GM21390 (cell line): ENCODE data around the gene WDR35.
A peak's percentile ranks its signal among the peaks of the same experiment; 100 is the strongest.

Source experiments
- ATAC-seq: cut with Tn5 transposase; IDR thresholded peaks from one replicate; pipeline ENCODE4 v1.9.1; 2021; ENCODE audit not compliant: unreplicated experiment

WDR35 gene

GRCh38 chr2:20011276-20012031 is 21.5 kb upstream of the WDR35 start:
- no peak for ATAC-seq

- no peak for ATAC-seq
Observed at GRCh38 chr2:20008703-20009102, 18.8 kb upstream of the WDR35 start.

- no peak for ATAC-seq
Observed at GRCh38 chr2:20005891-20006470, 16.1 kb upstream of the WDR35 start.

GRCh38 chr2:20005067-20005627 is 15.2 kb upstream of the WDR35 start:
- no peak for ATAC-seq

GRCh38 chr2:20001361-20001863 is 11.5 kb upstream of the WDR35 start:
- no peak for ATAC-seq

GRCh38 chr2:19993731-19994130 is 3.8 kb upstream of the WDR35 start:
- no peak for ATAC-seq

GRCh38 chr2:19991895-19992294 is 2.0 kb upstream of the WDR35 start:
- ATAC-seq: no peak

GRCh38 chr2:19990416-19990728 is 467 bp upstream of the WDR35 start:
- no peak for ATAC-seq

GRCh38 chr2:19989342-19989666 is 601 bp downstream of the WDR35 start:
- ATAC-seq: no peak

- ATAC-seq: no peak
Observed at GRCh38 chr2:19988600-19988999, 1.3 kb downstream of the WDR35 start.

- peak; percentile 67 for ATAC-seq
Observed at GRCh38 chr2:19987936-19988335, 2.0 kb downstream of the WDR35 start.

- no peak for ATAC-seq
Observed at GRCh38 chr2:19982268-19982667, 7.6 kb downstream of the WDR35 start.

GRCh38 chr2:19979932-19980331 is 10.0 kb downstream of the WDR35 start:
- ATAC-seq: no peak

GRCh38 chr2:19973466-19973865 is 16.4 kb downstream of the WDR35 start:
- ATAC-seq: no peak

- ATAC-seq: no peak
Observed at GRCh38 chr2:19971691-19972090, 18.2 kb downstream of the WDR35 start.

- no peak for ATAC-seq
Observed at GRCh38 chr2:19963386-19963785, 26.5 kb downstream of the WDR35 start.

GRCh38 chr2:19955544-19956422 is 34.1 kb downstream of the WDR35 start:
- ATAC-seq: peak; percentile 92

GRCh38 chr2:19949071-19949470 is 40.8 kb downstream of the WDR35 start:
- ATAC-seq: no peak

- no peak for ATAC-seq
Observed at GRCh38 chr2:19947184-19947940, 42.5 kb downstream of the WDR35 start.

GRCh38 chr2:19944205-19944845 is 45.6 kb downstream of the WDR35 start:
- ATAC-seq: no peak
